GM19468 (cell line): ENCODE data around the gene ADAMTS13.

Experiments used
- ATAC-seq: cut with Tn5 transposase; IDR thresholded peaks from one replicate; pipeline ENCODE4 v1.9.1; 2021; ENCODE audit warnings: mild to moderate bottlenecking, moderate library complexity, moderate number of reproducible peaks; ENCODE audit not compliant: unreplicated experiment; ENCODE audit errors: extremely low read depth

The ADAMTS13 gene

DNA sequence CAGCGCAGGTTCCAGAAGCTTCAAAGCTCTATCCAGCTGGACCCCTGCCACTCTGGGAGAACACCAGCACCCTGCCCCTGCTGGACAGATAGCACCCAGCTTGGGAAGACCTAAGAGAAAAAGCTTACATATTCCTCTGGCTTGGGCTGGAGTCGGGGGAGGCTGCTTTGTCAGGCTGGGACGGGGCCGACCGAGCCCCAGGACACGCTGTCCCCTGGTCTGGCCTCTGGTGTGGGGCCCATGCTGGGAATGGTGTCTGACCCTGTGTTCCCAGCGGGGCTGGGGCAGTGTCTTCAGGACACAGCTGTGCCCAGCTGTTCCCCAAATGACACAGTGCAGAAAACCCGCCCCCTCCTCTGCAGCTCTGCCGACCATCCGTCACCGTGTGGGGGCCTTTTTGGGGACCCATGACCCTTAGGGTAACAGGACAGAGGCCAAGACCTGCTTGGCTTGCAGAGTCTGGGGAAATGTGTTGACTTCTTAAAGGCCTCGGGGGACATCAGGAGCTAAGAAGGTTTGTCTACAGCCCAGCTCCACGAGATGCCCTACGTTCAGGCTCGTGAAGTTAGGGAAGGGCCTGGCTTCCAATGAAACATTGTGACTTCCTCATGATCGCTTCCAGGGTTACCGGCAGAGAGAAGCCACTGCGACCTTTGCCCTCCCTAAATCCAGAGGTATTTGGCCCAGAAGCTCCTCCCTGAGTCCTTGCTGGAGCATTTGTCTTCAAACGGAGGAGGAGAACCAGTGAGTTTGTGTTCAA lies 77.1 kb downstream of the ADAMTS13 start:
- ATAC-seq, result no peak

DNA sequence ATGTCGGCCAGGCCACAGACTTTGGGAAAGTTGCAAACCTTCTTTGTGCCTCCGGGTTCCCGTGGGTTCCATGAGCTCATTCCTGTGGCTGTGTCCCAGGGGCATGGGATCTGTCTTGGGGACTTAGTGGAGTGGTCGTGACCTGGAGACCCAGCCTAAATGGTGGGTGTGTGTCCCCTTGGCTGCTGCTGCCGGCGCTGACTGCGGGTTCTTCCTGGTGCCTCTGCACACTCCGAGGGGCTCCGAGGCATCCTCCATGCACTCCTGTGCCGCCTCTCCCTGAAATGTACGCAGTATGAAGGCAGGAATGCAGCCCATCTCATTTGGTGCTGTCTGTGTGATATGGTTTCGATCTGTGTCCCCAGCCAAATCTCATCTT lies 77.7 kb downstream of the ADAMTS13 start:
- ATAC-seq, result no peak

- ATAC-seq, result no peak
Measured at GRCh38 chr9:133502112-133502511, 79.9 kb downstream of the ADAMTS13 start.

- ATAC-seq, result no peak
Measured at GRCh38 chr9:133505186-133505830, 83.1 kb downstream of the ADAMTS13 start.

- no peak for ATAC-seq
Measured at GRCh38 chr9:133505901-133506652, 83.9 kb downstream of the ADAMTS13 start.

GRCh38 chr9:133506653-133507038 lies 84.5 kb downstream of the ADAMTS13 start:
- no peak for ATAC-seq

- no peak for ATAC-seq
Measured at GRCh38 chr9:133507246-133507965, 85.2 kb downstream of the ADAMTS13 start.

DNA sequence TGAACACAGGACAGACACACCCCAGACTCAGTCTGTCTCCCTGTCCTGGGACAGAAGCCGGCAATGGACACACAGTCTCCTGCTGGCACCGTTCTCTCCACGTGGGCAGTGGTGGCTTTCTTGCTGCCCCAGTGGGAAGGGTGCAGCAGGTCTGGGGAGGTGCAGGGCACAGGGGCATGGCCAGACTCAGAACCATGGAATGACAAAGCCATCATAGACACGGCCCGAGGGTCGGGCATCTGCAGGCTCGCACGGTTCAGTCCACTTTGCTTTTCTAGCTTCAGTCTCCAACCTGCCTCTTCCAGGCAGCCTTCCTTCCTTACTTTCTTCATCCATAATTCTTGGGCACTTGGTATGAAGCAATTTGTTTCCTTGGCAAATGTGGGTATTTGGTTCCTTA lies 85.9 kb downstream of the ADAMTS13 start:
- no peak for ATAC-seq
